Stimulated activated CD4-positive, alpha-beta T cell treated with anti-CD3 and anti-CD28 coated beads, Interleukin-4, amount 100 ng/mL, for 24 hours (primary cell): ENCODE data around the gene LRRC28.
A peak's percentile ranks its signal among the peaks of the same experiment; 100 is the strongest.

Experiments used
- DNase-seq: peaks from one replicate; pipeline ENCODE4 v3.0.0-alpha.2; 2020

Gene LRRC28

GRCh38 chr15:99424131-99424571 is 172.9 kb downstream of the LRRC28 start:
- DNase-seq, result no peak

GRCh38 chr15:99424978-99425656 is 173.8 kb downstream of the LRRC28 start:
- peak; percentile 72 for DNase-seq

- DNase-seq, result no peak
These were observed 174.5 kb downstream of the LRRC28 start for GRCh38 chr15:99425657-99426301.

GRCh38 chr15:99426431-99427105 is 175.3 kb downstream of the LRRC28 start:
- DNase-seq, result no peak

GRCh38 chr15:99427210-99427609 is 175.9 kb downstream of the LRRC28 start:
- no peak for DNase-seq

GRCh38 chr15:99427668-99428361 is 176.5 kb downstream of the LRRC28 start:
- DNase-seq, result no peak

- DNase-seq, result no peak
These were observed 178.4 kb downstream of the LRRC28 start for GRCh38 chr15:99429681-99430081.

- no peak for DNase-seq
These were observed 179.7 kb downstream of the LRRC28 start for GRCh38 chr15:99430881-99431401.

GRCh38 chr15:99431661-99432091 is 180.4 kb downstream of the LRRC28 start:
- DNase-seq, result no peak

- DNase-seq, result no peak
These were observed 181.2 kb downstream of the LRRC28 start for GRCh38 chr15:99432271-99433025.

GRCh38 chr15:99433026-99433756 is 181.9 kb downstream of the LRRC28 start:
- no peak for DNase-seq

GRCh38 chr15:99433757-99434450 is 182.6 kb downstream of the LRRC28 start:
- no peak for DNase-seq

GRCh38 chr15:99434506-99435112 is 183.3 kb downstream of the LRRC28 start:
- no peak for DNase-seq

- DNase-seq, result no peak
These were observed 183.9 kb downstream of the LRRC28 start for GRCh38 chr15:99435113-99435695.

GRCh38 chr15:99435877-99436541 is 184.7 kb downstream of the LRRC28 start:
- DNase-seq, result no peak

GRCh38 chr15:99436542-99437314 is 185.4 kb downstream of the LRRC28 start:
- no peak for DNase-seq

GRCh38 chr15:99437315-99438223 is 186.3 kb downstream of the LRRC28 start:
- no peak for DNase-seq

GRCh38 chr15:99438224-99438585 is 186.9 kb downstream of the LRRC28 start:
- DNase-seq, result no peak
